H54 (cell line): ENCODE results near the gene NBPF10.
"Not testable (repeated sequence)": the region's sequence is repeated elsewhere in the genome, so short reads cannot be mapped to it uniquely, and the experiment has no call there.

Experiments used
- DNase-seq: peaks from one replicate; pipeline ENCODE4 v3.0.0; 2011; ENCODE audit warnings: low spot score, mixed read lengths; ENCODE audit not compliant: insufficient read length
- FAIRE-seq: peaks from 3 replicates; lab custom pipeline; 2011; peaks lifted over from hg19 to GRCh38; lab: Jason Lieb, UNC

Gene NBPF10, protein sequence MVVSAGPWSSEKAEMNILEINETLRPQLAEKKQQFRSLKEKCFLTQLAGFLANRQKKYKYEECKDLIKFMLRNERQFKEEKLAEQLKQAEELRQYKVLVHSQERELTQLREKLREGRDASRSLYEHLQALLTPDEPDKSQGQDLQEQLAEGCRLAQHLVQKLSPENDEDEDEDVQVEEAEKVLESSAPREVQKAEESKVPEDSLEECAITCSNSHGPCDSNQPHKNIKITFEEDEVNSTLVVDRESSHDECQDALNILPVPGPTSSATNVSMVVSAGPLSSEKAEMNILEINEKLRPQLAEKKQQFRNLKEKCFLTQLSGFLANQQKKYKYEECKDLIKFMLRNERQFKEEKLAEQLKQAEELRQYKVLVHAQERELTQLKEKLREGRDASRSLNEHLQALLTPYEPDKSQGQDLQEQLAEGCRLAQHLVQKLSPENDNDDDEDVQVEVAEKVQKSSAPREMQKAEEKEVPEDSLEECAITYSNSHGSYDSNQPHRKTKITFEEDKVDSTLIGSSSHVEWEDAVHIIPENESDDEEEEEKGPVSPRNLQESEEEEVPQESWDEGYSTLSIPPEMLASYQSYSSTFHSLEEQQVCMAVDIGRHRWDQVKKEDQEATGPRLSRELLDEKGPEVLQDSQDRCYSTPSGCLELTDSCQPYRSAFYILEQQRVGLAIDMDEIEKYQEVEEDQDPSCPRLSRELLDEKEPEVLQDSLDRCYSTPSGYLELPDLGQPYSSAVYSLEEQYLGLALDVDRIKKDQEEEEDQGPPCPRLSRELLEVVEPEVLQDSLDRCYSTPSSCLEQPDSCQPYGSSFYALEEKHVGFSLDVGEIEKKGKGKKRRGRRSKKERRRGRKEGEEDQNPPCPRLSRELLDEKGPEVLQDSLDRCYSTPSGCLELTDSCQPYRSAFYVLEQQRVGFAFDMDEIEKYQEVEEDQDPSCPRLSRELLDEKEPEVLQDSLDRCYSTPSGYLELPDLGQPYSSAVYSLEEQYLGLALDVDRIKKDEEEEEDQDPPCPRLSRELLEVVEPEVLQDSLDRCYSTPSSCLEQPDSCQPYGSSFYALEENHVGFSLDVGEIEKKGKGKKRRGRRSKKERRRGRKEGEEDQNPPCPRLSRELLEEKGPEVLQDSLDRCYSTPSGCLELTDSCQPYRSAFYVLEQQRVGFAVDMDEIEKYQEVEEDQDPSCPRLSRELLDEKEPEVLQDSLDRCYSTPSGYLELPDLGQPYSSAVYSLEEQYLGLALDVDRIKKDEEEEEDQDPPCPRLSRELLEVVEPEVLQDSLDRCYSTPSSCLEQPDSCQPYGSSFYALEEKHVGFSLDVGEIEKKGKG (N-terminal part only)

GRCh38 chr1:146144465-146144864 lies at the start of gene NBPF10:
Gene NBPF10, minus strand, starts transcription at chr1:146144804. Its CDS starts 35 bp downstream, at chr1:146144769.
- not testable (repeated sequence) for FAIRE-seq, DNase-seq

DNA sequence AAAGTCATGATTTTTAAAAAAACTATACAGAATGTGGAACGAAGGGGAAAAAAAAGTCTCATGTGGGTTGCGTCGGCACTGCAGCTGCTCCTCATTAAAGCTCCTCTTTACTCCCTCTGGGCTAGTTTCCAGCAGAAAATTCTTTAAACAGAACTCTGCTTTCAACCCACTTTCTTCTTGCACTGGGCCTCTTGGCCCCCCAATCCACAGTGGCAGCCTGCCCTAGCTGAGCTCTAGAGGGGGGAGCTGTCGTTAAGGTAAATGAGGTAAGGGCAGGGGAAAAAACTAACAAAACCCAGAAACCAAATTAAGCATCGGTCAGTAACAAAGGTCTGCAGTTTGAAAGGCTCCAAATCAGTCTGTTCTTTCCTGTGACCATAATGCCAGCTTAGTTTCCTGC lies 29.9 kb upstream of the NBPF10 start:
- not testable (repeated sequence) for FAIRE-seq, DNase-seq

- FAIRE-seq, DNase-seq: not testable (repeated sequence)
These were observed 23.1 kb upstream of the NBPF10 start for GRCh38 chr1:146167740-146168139.

DNA sequence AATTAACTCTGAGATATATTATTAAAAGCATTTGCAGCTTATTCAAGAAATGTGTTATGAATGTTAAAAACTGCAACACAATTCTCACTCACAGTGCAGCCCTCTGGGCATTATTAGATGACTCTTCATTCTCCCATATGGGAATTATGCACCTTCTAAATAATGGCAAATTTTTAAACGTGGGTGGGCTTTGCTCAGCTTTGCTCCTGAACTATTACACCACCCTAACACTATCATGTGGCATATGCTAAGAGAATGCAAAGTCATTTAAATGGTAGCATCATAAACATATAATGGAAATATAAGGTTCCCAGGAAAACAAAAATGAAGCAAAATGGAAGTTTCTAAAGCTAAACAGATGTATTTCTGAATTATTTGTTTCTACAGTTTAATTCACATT lies 22.7 kb upstream of the NBPF10 start:
- FAIRE-seq, DNase-seq: not testable (repeated sequence)
